ENCODE results near the gene BHLHE40. TPM values are rescaled to one million over a fixed set of nuclear protein-coding genes. Genes with fewer than 3 reads are reported as not detected.
A peak's percentile ranks its signal among the peaks of the same experiment; 100 is the strongest.

The BHLHE40 gene
- total and polyA plus RNA-seq, 7 donors = 11.1 to 81.9 (median 22.2) TPM

GRCh38 chr3:5010706-5011554 lies 31.7 kb downstream of the BHLHE40 start:
- Histone ChIP-seq H3K27me3 (no peaks in the 10 kb centered on the region), H3K9me3 (no peaks in the 10 kb centered on the region), H3K4me3 (no peak overlapping the region), H3K36me3 (no peaks in the 10 kb centered on the region), H3K4me1 (no peaks in the 10 kb centered on the region), H3K27ac (no peak overlapping the region)
- DNase-seq = peak; percentile 49
- no peak for TF ChIP-seq POLR2A (IDR thresholded peaks at IDR 0.05)
- TF ChIP-seq CTCF (IDR thresholded peaks at IDR 0.05) = no peak
- no peak for TF ChIP-seq EP300 (IDR thresholded peaks at IDR 0.05)
- no peak for TF ChIP-seq POLR2AphosphoS5 (IDR thresholded peaks at IDR 0.05)
- WGBS, 2 donors = 61 to 63% methylated on average over 7 of the region's 7 CpGs
- intact Hi-C loops (cut with DNase I) = no loop called here

GRCh38 chr3:5011555-5012256 lies 32.5 kb downstream of the BHLHE40 start:
- 56 to 86% methylated on average over 14 of the region's 14 CpGs for WGBS, 2 donors
- intact Hi-C loops (cut with DNase I) = no loop called here
- TF ChIP-seq POLR2A (IDR thresholded peaks at IDR 0.05) = no peak
- TF ChIP-seq POLR2AphosphoS5 (IDR thresholded peaks at IDR 0.05) = no peak
- TF ChIP-seq EP300 (IDR thresholded peaks at IDR 0.05) = no peak
- no peak for TF ChIP-seq CTCF (IDR thresholded peaks at IDR 0.05)
- Histone ChIP-seq H3K27me3 (no peaks in the 10 kb centered on the region), H3K27ac (no peak overlapping the region), H3K36me3 (no peaks in the 10 kb centered on the region), H3K4me3 (no peak overlapping the region), H3K4me1 (no peaks in the 10 kb centered on the region), H3K9me3 (no peaks in the 10 kb centered on the region)
- peak; percentile 64 for DNase-seq

GRCh38 chr3:5012367-5012766 lies 33.1 kb downstream of the BHLHE40 start:
- intact Hi-C loops (cut with DNase I) = no loop called here
- WGBS, 2 donors = 16 to 35% methylated on average over 2 of the region's 2 CpGs
- DNase-seq = peak; percentile 15

More at GRCh38 chr3:5012367-5012766, 33.1 kb downstream of the BHLHE40 start:
- Histone ChIP-seq H3K27ac (no peak overlapping the region), H3K4me3 (no peak overlapping the region), H3K27me3 (no peaks in the 10 kb centered on the region), H3K9me3 (no peaks in the 10 kb centered on the region), H3K36me3 (no peaks in the 10 kb centered on the region), H3K4me1 (no peaks in the 10 kb centered on the region)
- no peak for TF ChIP-seq POLR2AphosphoS5 (IDR thresholded peaks at IDR 0.05)
- TF ChIP-seq EP300 (IDR thresholded peaks at IDR 0.05) = no peak
- TF ChIP-seq CTCF (IDR thresholded peaks at IDR 0.05) = no peak
- no peak for TF ChIP-seq POLR2A (IDR thresholded peaks at IDR 0.05)

Measured in sigmoid colon (tissue), 7 donors.